Measurements from ENCODE around the gene SLC36A3.
"Not testable (repeated sequence)": the region's sequence is repeated elsewhere in the genome, so short reads cannot be mapped to it uniquely, and the experiment has no call there.

The SLC36A3 gene

GRCh38 chr5:151254990-151255389 lies 48.6 kb downstream of the SLC36A3 start:
- not testable (repeated sequence) for H3K9ac ChIP-seq (ENCODE audit: low read depth, low read length, poor library complexity); H3K79me1 ChIP-seq (ENCODE audit: low read depth, low read length); H3K23ac ChIP-seq (ENCODE audit: low read depth, low read length, poor library complexity); H3K9me3 ChIP-seq (replicated peaks in 1 of 2; ENCODE audit: control insufficient read depth in 2 of 2, insufficient read depth in 1 of 2, low read depth in 1 of 2, low read length in 2 of 2); H2AFZ ChIP-seq (ENCODE audit: low read length); H2AK5ac ChIP-seq (ENCODE audit: low read depth, low read length); H3K4me2 ChIP-seq (ENCODE audit: insufficient read depth, low read length, poor library complexity, severe bottlenecking); H2BK12ac ChIP-seq (ENCODE audit: low read length); H3K36me3 ChIP-seq (replicated peaks in 1 of 2; ENCODE audit: control insufficient read depth in 2 of 2, insufficient read depth in 2 of 2, low read length in 2 of 2); H4K91ac ChIP-seq (ENCODE audit: low read depth, low read length, poor library complexity); H2BK15ac ChIP-seq (ENCODE audit: low read length); H2BK5ac ChIP-seq (ENCODE audit: low read length); H3K4ac ChIP-seq (ENCODE audit: low read length); H3K4me3 ChIP-seq (ENCODE audit: low read length in 2 of 2); H3K27ac ChIP-seq (replicated peaks; ENCODE audit: low read length); H3K14ac ChIP-seq (ENCODE audit: low read length); H3K4me1 ChIP-seq (ENCODE audit: control insufficient read depth in 2 of 2, insufficient read depth in 1 of 2, low read depth in 1 of 2, low read length in 2 of 2); DNase-seq (ENCODE audit: low spot score); H2BK120ac ChIP-seq (ENCODE audit: low read depth, low read length); H3K27me3 ChIP-seq (ENCODE audit: control insufficient read depth in 3 of 3, insufficient read depth in 3 of 3, low read depth in 1 of 3, low read length in 3 of 3); H3K18ac ChIP-seq (ENCODE audit: low read length)
- no CpG with 5 or more reads among the region's 5 CpGs for WGBS, 2 donors (ENCODE audit: extremely low coverage in 2 of 2, insufficient read length in 2 of 2, insufficient replicate concordance in 1 of 2)
- peak overlapping the region; percentile 9 for H4K8ac ChIP-seq (ENCODE audit: low read depth, low read length)

GRCh38 chr5:151254556-151254955 lies 49.0 kb downstream of the SLC36A3 start:
- Histone ChIP-seq H3K4me2 (ENCODE audit: insufficient read depth, low read length, poor library complexity, severe bottlenecking) (no peak overlapping the region), H3K9me3 (replicated peaks in 1 of 2; ENCODE audit: control insufficient read depth in 2 of 2, insufficient read depth in 1 of 2, low read depth in 1 of 2, low read length in 2 of 2) (no peaks in the 10 kb centered on the region), H3K18ac (ENCODE audit: low read length) (no peak overlapping the region), H2BK120ac (ENCODE audit: low read depth, low read length) (no peak overlapping the region), H2BK5ac (ENCODE audit: low read length) (no peak overlapping the region), H3K14ac (ENCODE audit: low read length) (no peak overlapping the region), H3K36me3 (replicated peaks in 1 of 2; ENCODE audit: control insufficient read depth in 2 of 2, insufficient read depth in 2 of 2, low read length in 2 of 2) (no peaks in the 10 kb centered on the region), H2BK15ac (ENCODE audit: low read length) (no peak overlapping the region), H3K4ac (ENCODE audit: low read length) (no peak overlapping the region), H2AFZ (ENCODE audit: low read length) (no peak overlapping the region), H4K91ac (ENCODE audit: low read depth, low read length, poor library complexity) (no peak overlapping the region), H3K4me3 (ENCODE audit: low read length in 2 of 2) (no peak overlapping the region), H3K4me1 (ENCODE audit: control insufficient read depth in 2 of 2, insufficient read depth in 1 of 2, low read depth in 1 of 2, low read length in 2 of 2) (peaks cover 0 to 4% of the 10 kb centered on the region in 2 donors), H4K8ac (ENCODE audit: low read depth, low read length) (no peak overlapping the region), H3K27me3 (ENCODE audit: control insufficient read depth in 3 of 3, insufficient read depth in 3 of 3, low read depth in 1 of 3, low read length in 3 of 3) (peaks cover 0 to 7% (median 0%) of the 10 kb centered on the region in 3 experiments), H3K23ac (ENCODE audit: low read depth, low read length, poor library complexity) (no peak overlapping the region), H2BK12ac (ENCODE audit: low read length) (no peak overlapping the region), H3K9ac (ENCODE audit: low read depth, low read length, poor library complexity) (no peak overlapping the region), H3K27ac (replicated peaks; ENCODE audit: low read length) (no peak overlapping the region), H3K79me1 (ENCODE audit: low read depth, low read length) (peaks cover 2% of the 10 kb centered on the region), H2AK5ac (ENCODE audit: low read depth, low read length) (no peak overlapping the region)
- WGBS, 2 donors (ENCODE audit: extremely low coverage in 2 of 2, insufficient read length in 2 of 2, insufficient replicate concordance in 1 of 2) = no CpG with 5 or more reads among the region's 1 CpG
- no peak for DNase-seq (ENCODE audit: low spot score)

- Histone ChIP-seq H2BK15ac (ENCODE audit: low read length) (no peak overlapping the region), H4K8ac (ENCODE audit: low read depth, low read length) (no peak overlapping the region), H3K4me1 (ENCODE audit: control insufficient read depth in 2 of 2, insufficient read depth in 1 of 2, low read depth in 1 of 2, low read length in 2 of 2) (peaks cover 0 to 4% of the 10 kb centered on the region in 2 donors), H2AFZ (ENCODE audit: low read length) (peak overlapping the region; percentile 97), H2BK12ac (ENCODE audit: low read length) (no peak overlapping the region), H4K91ac (ENCODE audit: low read depth, low read length, poor library complexity) (no peak overlapping the region), H2BK5ac (ENCODE audit: low read length) (no peak overlapping the region), H3K36me3 (replicated peaks in 1 of 2; ENCODE audit: control insufficient read depth in 2 of 2, insufficient read depth in 2 of 2, low read length in 2 of 2) (no peaks in the 10 kb centered on the region), H3K9me3 (replicated peaks in 1 of 2; ENCODE audit: control insufficient read depth in 2 of 2, insufficient read depth in 1 of 2, low read depth in 1 of 2, low read length in 2 of 2) (no peaks in the 10 kb centered on the region), H2AK5ac (ENCODE audit: low read depth, low read length) (no peak overlapping the region), H3K4me2 (ENCODE audit: insufficient read depth, low read length, poor library complexity, severe bottlenecking) (peak overlapping the region; percentile 53), H3K23ac (ENCODE audit: low read depth, low read length, poor library complexity) (no peak overlapping the region), H3K9ac (ENCODE audit: low read depth, low read length, poor library complexity) (no peak overlapping the region), H3K27ac (replicated peaks; ENCODE audit: low read length) (no peak overlapping the region), H3K79me1 (ENCODE audit: low read depth, low read length) (peaks cover 2% of the 10 kb centered on the region), H3K18ac (ENCODE audit: low read length) (no peak overlapping the region), H3K4ac (ENCODE audit: low read length) (no peak overlapping the region), H3K14ac (ENCODE audit: low read length) (no peak overlapping the region), H3K4me3 (ENCODE audit: low read length in 2 of 2) (peak overlapping the region; percentile 77 to 80), H2BK120ac (ENCODE audit: low read depth, low read length) (no peak overlapping the region), H3K27me3 (ENCODE audit: control insufficient read depth in 3 of 3, insufficient read depth in 3 of 3, low read depth in 1 of 3, low read length in 3 of 3) (peaks cover 0 to 7% (median 0%) of the 10 kb centered on the region in 3 experiments)
- DNase-seq (ENCODE audit: low spot score) = no peak
- no CpG with 5 or more reads among the region's 5 CpGs for WGBS, 2 donors (ENCODE audit: extremely low coverage in 2 of 2, insufficient read length in 2 of 2, insufficient replicate concordance in 1 of 2)
Measured at GRCh38 chr5:151253605-151253950, 50.0 kb downstream of the SLC36A3 start.

GRCh38 chr5:151252762-151253604 lies 50.6 kb downstream of the SLC36A3 start, which contains the start of gene GM2A:
GM2A (plus strand) TSS chr5:151253185; CDS start chr5:151253217, 32 bp downstream.
- Histone ChIP-seq H3K79me1 (ENCODE audit: low read depth, low read length) (peaks cover 2% of the 10 kb centered on the region), H3K4me2 (ENCODE audit: insufficient read depth, low read length, poor library complexity, severe bottlenecking) (peak within 1 kb of the TSS; percentile 53), H3K4me3 (ENCODE audit: low read length in 2 of 2) (peak within 1 kb of the TSS; percentile 77 to 80), H3K14ac (ENCODE audit: low read length) (no peak within 1 kb of the TSS), H3K27me3 (ENCODE audit: control insufficient read depth in 3 of 3, insufficient read depth in 3 of 3, low read depth in 1 of 3, low read length in 3 of 3) (peaks cover 0 to 11% (median 0%) of the 10 kb centered on the region in 3 experiments), H2AFZ (ENCODE audit: low read length) (peak within 1 kb of the TSS; percentile 97), H3K36me3 (replicated peaks in 1 of 2; ENCODE audit: control insufficient read depth in 2 of 2, insufficient read depth in 2 of 2, low read length in 2 of 2) (no peaks in the 10 kb centered on the region), H2BK15ac (ENCODE audit: low read length) (no peak within 1 kb of the TSS), H4K8ac (ENCODE audit: low read depth, low read length) (no peak within 1 kb of the TSS), H4K91ac (ENCODE audit: low read depth, low read length, poor library complexity) (no peak within 1 kb of the TSS), H3K9ac (ENCODE audit: low read depth, low read length, poor library complexity) (peak within 1 kb of the TSS; percentile 24), H3K23ac (ENCODE audit: low read depth, low read length, poor library complexity) (peak within 1 kb of the TSS; percentile 49), H2AK5ac (ENCODE audit: low read depth, low read length) (no peak within 1 kb of the TSS), H2BK120ac (ENCODE audit: low read depth, low read length) (no peak within 1 kb of the TSS), H3K4me1 (ENCODE audit: control insufficient read depth in 2 of 2, insufficient read depth in 1 of 2, low read depth in 1 of 2, low read length in 2 of 2) (peaks cover 0 to 4% of the 10 kb centered on the region in 2 donors), H2BK5ac (ENCODE audit: low read length) (no peak within 1 kb of the TSS), H3K9me3 (replicated peaks in 1 of 2; ENCODE audit: control insufficient read depth in 2 of 2, insufficient read depth in 1 of 2, low read depth in 1 of 2, low read length in 2 of 2) (no peaks in the 10 kb centered on the region), H2BK12ac (ENCODE audit: low read length) (no peak within 1 kb of the TSS), H3K27ac (replicated peaks; ENCODE audit: low read length) (no peak within 1 kb of the TSS), H3K4ac (ENCODE audit: low read length) (no peak within 1 kb of the TSS), H3K18ac (ENCODE audit: low read length) (peak within 1 kb of the TSS; percentile 73)
- WGBS, 2 donors (ENCODE audit: extremely low coverage in 2 of 2, insufficient read length in 2 of 2, insufficient replicate concordance in 1 of 2) = no CpG with 5 or more reads among the region's 52 CpGs
- DNase-seq (ENCODE audit: low spot score) = peak; percentile 98

All from neuronal stem cell (in vitro differentiated cells).